HepG2 (cell line): ENCODE data around the gene KLF16. TPM values are rescaled to one million over a fixed set of nuclear protein-coding genes. Genes with fewer than 3 reads are reported as not detected.

Source experiments
- BCL6 ChIP-seq: IDR thresholded peaks from 2 replicates; pipeline ENCODE4 v1.6.1; 2016; ENCODE audit warnings: missing genetic modification reagents, missing compliant biosample characterization
- CBFB ChIP-seq: sonication (generic); formaldehyde crosslinking; IDR thresholded peaks from 2 replicates; pipeline ENCODE4 v1.4.0; 2020; ENCODE audit warnings: missing genetic modification reagents
- CREM ChIP-seq, 2 experiments: sonication (generic) in 1 of 2; formaldehyde crosslinking in 1 of 2; IDR thresholded peaks; 2 replicates each; pipeline versions ENCODE4 v1.4.0 to v1.6.1; 2016 to 2020; ENCODE audit warnings: antibody characterized with exemption in 1 of 2, mild to moderate bottlenecking in 1 of 2, missing genetic modification reagents in 1 of 2
- HNF1B ChIP-seq: sonication (generic); formaldehyde crosslinking; IDR thresholded peaks from 2 replicates; pipeline ENCODE4 v1.5.1; 2020; ENCODE audit warnings: mild to moderate bottlenecking, moderate library complexity, missing genetic modification reagents
- HNRNPL ChIP-seq: fragments of 200-400 bp; formaldehyde crosslinking; IDR thresholded peaks from 2 replicates; pipeline ENCODE4 v1.6.1; 2017; ENCODE audit warnings: mild to moderate bottlenecking, low read depth, low read length
- MTA1 ChIP-seq: sonication (generic); formaldehyde crosslinking; IDR thresholded peaks from 2 replicates; pipeline ENCODE4 v1.4.0; 2020; ENCODE audit warnings: missing genetic modification reagents, mild to moderate bottlenecking, borderline replicate concordance
- MXD1 ChIP-seq: sonication (generic); formaldehyde crosslinking; IDR thresholded peaks from 2 replicates; pipeline ENCODE4 v1.4.0; 2020; ENCODE audit warnings: mild to moderate bottlenecking, missing genetic modification reagents
- NR2F1 ChIP-seq, 2 experiments: fragments of 450-650 bp in 1 of 2; formaldehyde crosslinking in 1 of 2; IDR thresholded peaks; 2 replicates each; pipeline versions ENCODE4 v1.5.0 to v1.6.1; 2016 to 2020; ENCODE audit warnings: mild to moderate bottlenecking in 1 of 2, missing compliant biosample characterization in 1 of 2, missing genetic modification reagents in 1 of 2, moderate library complexity in 1 of 2
- NR2F2 ChIP-seq: IDR thresholded peaks from 2 replicates; pipeline ENCODE4 v1.6.1; 2012; ENCODE audit warnings: low read depth, inconsistent platforms, borderline replicate concordance
- PTBP1 ChIP-seq: fragments of 200-400 bp; formaldehyde crosslinking; IDR thresholded peaks from 2 replicates; pipeline ENCODE4 v1.6.1; 2018; ENCODE audit warnings: low read length, low read depth; ENCODE audit not compliant: poor library complexity, severe bottlenecking
- RFX5 ChIP-seq: IDR thresholded peaks from 2 replicates; pipeline ENCODE4 v1.6.1; 2011; ENCODE audit warnings: low read depth, low read length, improper control_type of control experiment
- SPEN ChIP-seq: sonication (generic); formaldehyde crosslinking; IDR thresholded peaks from 2 replicates; pipeline ENCODE4 v1.5.1; 2020; ENCODE audit warnings: low read depth, mild to moderate bottlenecking, missing genetic modification reagents
- SRSF1 ChIP-seq: fragments of 200-400 bp; formaldehyde crosslinking; optimal IDR thresholded peaks from 2 replicates; pipeline ENCODE3; 2017; ENCODE audit warnings: mild to moderate bottlenecking, low read depth, low read length, moderate library complexity
- TBX3 ChIP-seq: fragments of 450-650 bp; IDR thresholded peaks from 2 replicates; pipeline ENCODE4 v1.6.1; 2017; ENCODE audit warnings: antibody characterized with exemption, mild to moderate bottlenecking, inconsistent platforms, borderline replicate concordance
- TFDP2 ChIP-seq: sonication (generic); formaldehyde crosslinking; IDR thresholded peaks from 2 replicates; pipeline ENCODE4 v1.4.0; 2020; ENCODE audit warnings: missing genetic modification reagents
- XRCC5 ChIP-seq: fragments of 200-400 bp; formaldehyde crosslinking; optimal IDR thresholded peaks from 2 replicates; pipeline ENCODE3; 2017; ENCODE audit warnings: mild to moderate bottlenecking, low read length
- YEATS4 ChIP-seq: sonication (generic); formaldehyde crosslinking; IDR thresholded peaks from 2 replicates; pipeline ENCODE4 v1.4.0; 2020; ENCODE audit warnings: missing genetic modification reagents, borderline replicate concordance
- ZBTB7B ChIP-seq: sonication (generic); formaldehyde crosslinking; IDR thresholded peaks from 2 replicates; pipeline ENCODE4 v1.4.0; 2020; ENCODE audit warnings: missing genetic modification reagents
- ZMYM4 ChIP-seq: sonication (generic); formaldehyde crosslinking; IDR thresholded peaks from 2 replicates; pipeline ENCODE4 v1.8.1; 2023; ENCODE audit warnings: mild to moderate bottlenecking, missing genetic modification reagents
- ZNF274 ChIP-seq: sonication (generic); formaldehyde crosslinking; IDR thresholded peaks from 2 replicates; pipeline ENCODE4 v1.5.1; 2020; ENCODE audit warnings: mild to moderate bottlenecking, missing genetic modification reagents
- ZNF543 ChIP-seq: sonication (generic); formaldehyde crosslinking; IDR thresholded peaks from 2 replicates; pipeline ENCODE4 v1.4.0; 2020; ENCODE audit warnings: mild to moderate bottlenecking, missing genetic modification reagents
- ZNF557 ChIP-seq: sonication (generic); formaldehyde crosslinking; IDR thresholded peaks from 2 replicates; pipeline ENCODE4 v1.4.0; 2020; ENCODE audit warnings: missing genetic modification reagents
- ZNF564 ChIP-seq: sonication (generic); formaldehyde crosslinking; IDR thresholded peaks from 2 replicates; pipeline ENCODE4 v1.8.1; 2023; ENCODE audit warnings: mild to moderate bottlenecking, missing genetic modification reagents
- ZNF800 ChIP-seq: sonication (generic); formaldehyde crosslinking; IDR thresholded peaks from 2 replicates; pipeline ENCODE4 v1.4.0; 2020; ENCODE audit warnings: missing genetic modification reagents
- ZNF83 ChIP-seq: sonication (generic); formaldehyde crosslinking; IDR thresholded peaks from 2 replicates; pipeline ENCODE4 v1.4.0; 2020; ENCODE audit warnings: missing genetic modification reagents, mild to moderate bottlenecking, borderline replicate concordance
- ZNF841 ChIP-seq: sonication (generic); formaldehyde crosslinking; IDR thresholded peaks from 2 replicates; pipeline ENCODE4 v1.8.1; 2023; ENCODE audit warnings: missing genetic modification reagents, borderline replicate concordance
- ZSCAN29 ChIP-seq: sonication (generic); formaldehyde crosslinking; conservative IDR thresholded peaks from 2 replicates; pipeline ENCODE4 v1.4.0; 2020; ENCODE audit warnings: mild to moderate bottlenecking, missing genetic modification reagents
- polyA plus RNA-seq, 8 experiments: library from polyadenylated mRNA; depleted of rRNA in 3 of 8; stranded (reverse) in 7 of 8; unstranded in 1 of 8; fragments of >200 nt; fragmentation: Illumina TruSeq in 4 of 8; extraction: Trizol in 4 of 8; gene quantifications; 2 replicates each; pipeline versions ENCODE4 v1.2.1 to v1.2.3, GENCODE V29; 2011 to 2016; ENCODE audit warnings: low read depth in 4 of 8, missing spikeins in 1 of 8, mixed read lengths in 1 of 8; ENCODE audit not compliant: insufficient read depth in 1 of 8
- total RNA-seq, 5 experiments: library from RNA; depleted of rRNA; stranded (reverse); fragments of >200 nt; fragmentation: Illumina TruSeq; extraction: Trizol; gene quantifications; 2 replicates each; pipeline ENCODE4 v1.2.3, GENCODE V29; 2016; ENCODE audit warnings: low read depth in 1 of 5

The KLF16 gene
- total and polyA plus RNA-seq, 2 of the 13 experiments (the other 11 are each of a cell fraction or from before 2014, with no cell fraction given) = 3.5 to 6.7 TPM

GRCh38 chr19:1871140-1871597 is 7.8 kb upstream of the KLF16 start (continued):
- peak; percentile 87 for TF ChIP-seq HNF1B
- peak; percentile 96 for TF ChIP-seq ZBTB7B (CRISPR knock-in tag)
- peak; percentile 46; the same call in 1 of the 2 replicates for TF ChIP-seq BCL6 (CRISPR knock-in tag)
- 0 out of 2 replicates have a peak, but pooled peaks have one; percentile 68 for TF ChIP-seq ZSCAN29 (CRISPR knock-in tag)
- no peak for TF ChIP-seq RFX5
- TF ChIP-seq ZNF841 (CRISPR knock-in tag) = no peak
- TF ChIP-seq CBFB (CRISPR knock-in tag) = 0 out of 2 replicates have a peak, but pooled peaks have one; percentile 18
- TF ChIP-seq NR2F2 = peak; percentile 85
- peak; percentile 65; the same call in 1 of the 2 replicates for TF ChIP-seq SPEN
- TF ChIP-seq HNRNPL = peak; percentile 98
- TF ChIP-seq ZNF274 = no peak
- no peak for TF ChIP-seq ZNF557
- peak; percentile 52 for TF ChIP-seq XRCC5
- peak; percentile 49; the same call in 1 of the 2 replicates for TF ChIP-seq TBX3
- TF ChIP-seq ZMYM4 (CRISPR knock-in tag) = peak; percentile 75
- TF ChIP-seq ZNF564 = no peak; the same call in 1 of the 2 replicates
- TF ChIP-seq TFDP2 (CRISPR knock-in tag) = no peak
- TF ChIP-seq MTA1 (CRISPR knock-in tag) = no peak; the same call in 1 of the 2 replicates
- peak; percentile 94 to 95 for TF ChIP-seq NR2F1 (CRISPR knock-in tag; IDR thresholded peaks at IDR 0.05)
- TF ChIP-seq ZNF543 (CRISPR knock-in tag) = peak; percentile 65; the same call in 1 of the 2 replicates
- TF ChIP-seq SRSF1 = no peak
- TF ChIP-seq ZNF83 (CRISPR knock-in tag) = no peak
- TF ChIP-seq MXD1 (CRISPR knock-in tag) = no peak
- TF ChIP-seq YEATS4 (CRISPR knock-in tag) = peak; percentile 49; the same call in 1 of the 2 replicates
- no peak for TF ChIP-seq PTBP1
- TF ChIP-seq ZNF800 = 0 out of 2 replicates have a peak, but pooled peaks have one; percentile 26
- TF ChIP-seq CREM (IDR thresholded peaks at IDR 0.05) = peak; percentile 63
- no peak for TF ChIP-seq CREM (CRISPR knock-in tag; IDR thresholded peaks at IDR 0.05)
